ENCODE measurements around the gene MTMR11. TPM values are rescaled to one million over a fixed set of nuclear protein-coding genes. Genes with fewer than 3 reads are reported as not detected.
"Not testable (repeated sequence)": the region's sequence is repeated elsewhere in the genome, so short reads cannot be mapped to it uniquely, and the experiment has no call there.

MTMR11 gene
- total RNA-seq, 1 experiment from 2014 or later = 2.6 TPM

DNA sequence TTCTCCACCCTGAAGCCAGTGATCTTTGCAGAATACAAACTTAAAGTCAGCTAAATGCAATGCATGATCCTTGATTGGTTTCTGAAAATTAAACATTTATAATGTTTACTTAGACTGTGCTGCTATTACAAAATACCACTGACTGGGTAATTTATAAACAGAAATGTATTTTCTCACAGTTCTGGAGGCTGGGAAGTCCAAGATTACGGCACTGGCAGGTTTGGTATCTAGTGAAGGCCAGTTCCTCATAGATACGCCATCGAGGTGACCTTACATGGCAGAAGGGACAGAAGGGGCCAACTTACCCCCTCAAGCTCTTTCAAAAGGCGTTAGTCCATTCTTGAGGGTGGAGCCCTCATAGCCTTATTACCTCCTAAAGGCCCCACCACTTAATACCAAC, 40.1 kb downstream of the MTMR11 start:
- no peak for DNase-seq (ENCODE audit: low spot score)

DNA sequence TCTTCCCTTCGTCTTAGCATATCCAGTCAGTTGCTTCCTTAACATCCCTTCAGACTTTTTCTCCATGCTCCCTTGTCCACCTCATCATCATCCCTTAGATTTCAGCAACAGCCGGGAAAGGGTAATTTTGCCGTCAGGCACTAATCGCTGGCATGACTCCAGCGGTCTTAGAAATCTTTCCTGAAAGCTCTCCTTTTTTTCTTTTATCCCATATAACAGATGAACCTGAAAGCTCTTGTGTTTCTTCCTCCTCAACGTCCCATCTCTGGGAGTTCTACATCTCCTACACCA, 47.7 kb downstream of the MTMR11 start:
- DNase-seq (ENCODE audit: low spot score) = no peak

DNA sequence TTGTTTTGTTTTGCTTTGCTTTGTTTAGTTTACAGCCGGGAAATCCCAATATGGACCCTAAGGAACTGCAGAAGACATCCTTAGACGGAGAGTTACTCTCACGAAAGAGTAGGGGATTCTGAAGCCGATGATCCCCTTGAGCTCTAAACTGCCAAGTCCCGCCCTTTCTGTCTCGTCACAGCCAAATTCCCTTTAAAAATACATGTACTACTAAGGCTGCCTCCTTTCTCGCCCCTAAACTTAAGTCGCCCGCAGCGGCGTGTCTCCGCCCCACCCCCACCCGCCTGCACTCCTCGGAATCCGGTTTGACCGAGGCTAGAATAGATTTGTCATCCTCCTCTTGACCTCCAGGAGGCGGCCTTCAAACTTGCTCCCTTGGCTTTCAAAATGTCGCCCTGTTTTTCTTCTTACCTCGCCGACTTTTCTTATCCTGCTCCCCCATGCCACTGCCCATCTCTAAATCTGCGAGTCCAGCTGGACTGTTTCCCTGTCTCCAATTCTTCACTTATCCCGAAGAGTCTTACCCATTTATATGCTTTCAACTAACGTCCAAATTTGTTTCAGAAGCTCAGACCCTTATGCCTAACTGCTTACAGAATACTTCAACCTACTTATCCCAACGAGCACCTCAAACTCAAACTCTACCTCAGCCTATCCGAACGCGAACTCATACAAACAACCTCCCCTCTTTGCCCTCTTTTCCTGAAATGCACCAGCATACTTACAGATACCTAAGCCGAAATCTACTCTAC, 48.3 kb downstream of the MTMR11 start:
- DNase-seq (ENCODE audit: low spot score) = peak; percentile 89

DNA sequence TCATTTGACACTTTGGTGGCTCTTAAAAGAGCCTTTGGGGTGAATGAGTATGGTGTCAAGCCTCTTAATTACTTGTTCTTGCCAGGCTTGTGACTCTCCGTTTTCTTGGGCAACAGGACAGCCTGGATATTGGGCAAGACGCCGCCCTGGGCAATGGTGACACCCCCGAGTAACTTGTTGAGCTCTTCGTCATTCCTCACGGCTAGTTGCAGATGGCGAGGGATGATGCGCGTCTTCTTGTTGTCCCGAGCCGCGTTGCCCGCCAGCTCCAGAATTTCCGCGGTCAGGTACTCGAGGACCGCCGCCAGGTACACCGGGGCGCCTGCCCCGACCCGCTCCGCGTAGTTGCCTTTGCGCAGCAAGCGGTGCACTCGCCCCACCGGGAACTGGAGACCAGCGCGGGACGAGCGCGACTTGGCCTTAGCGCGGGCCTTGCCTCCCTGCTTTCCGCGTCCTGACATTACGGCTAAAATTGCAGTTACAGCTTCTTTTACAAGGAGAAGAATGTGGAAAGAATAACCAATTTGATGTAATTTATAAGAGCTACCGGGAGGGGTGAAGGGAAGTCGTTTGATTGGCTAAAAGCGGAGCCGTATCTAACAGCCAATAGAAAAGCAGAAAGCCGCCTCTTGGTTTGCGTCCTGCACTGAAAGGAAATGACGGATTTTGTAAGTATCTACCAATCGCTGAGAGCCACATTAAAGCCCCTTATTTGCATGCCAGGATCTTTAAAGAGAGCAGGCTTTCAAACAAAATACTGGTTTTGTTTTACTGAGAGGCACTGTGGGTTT, 49.0 kb downstream of the MTMR11 start:
- peak; percentile 98 for DNase-seq (ENCODE audit: low spot score)

DNA sequence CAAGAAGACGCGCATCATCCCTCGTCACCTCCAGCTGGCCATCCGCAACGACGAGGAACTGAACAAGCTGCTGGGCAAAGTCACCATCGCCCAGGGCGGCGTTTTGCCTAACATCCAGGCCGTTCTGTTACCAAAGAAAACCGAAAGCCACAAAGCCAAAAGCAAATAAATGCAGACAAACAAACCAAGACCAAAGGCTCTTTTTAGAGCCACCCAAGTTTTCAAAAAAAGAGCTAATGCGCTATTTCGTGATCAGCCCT, 49.6 kb downstream of the MTMR11 start:
- not testable (repeated sequence) for DNase-seq (ENCODE audit: low spot score)

DNA sequence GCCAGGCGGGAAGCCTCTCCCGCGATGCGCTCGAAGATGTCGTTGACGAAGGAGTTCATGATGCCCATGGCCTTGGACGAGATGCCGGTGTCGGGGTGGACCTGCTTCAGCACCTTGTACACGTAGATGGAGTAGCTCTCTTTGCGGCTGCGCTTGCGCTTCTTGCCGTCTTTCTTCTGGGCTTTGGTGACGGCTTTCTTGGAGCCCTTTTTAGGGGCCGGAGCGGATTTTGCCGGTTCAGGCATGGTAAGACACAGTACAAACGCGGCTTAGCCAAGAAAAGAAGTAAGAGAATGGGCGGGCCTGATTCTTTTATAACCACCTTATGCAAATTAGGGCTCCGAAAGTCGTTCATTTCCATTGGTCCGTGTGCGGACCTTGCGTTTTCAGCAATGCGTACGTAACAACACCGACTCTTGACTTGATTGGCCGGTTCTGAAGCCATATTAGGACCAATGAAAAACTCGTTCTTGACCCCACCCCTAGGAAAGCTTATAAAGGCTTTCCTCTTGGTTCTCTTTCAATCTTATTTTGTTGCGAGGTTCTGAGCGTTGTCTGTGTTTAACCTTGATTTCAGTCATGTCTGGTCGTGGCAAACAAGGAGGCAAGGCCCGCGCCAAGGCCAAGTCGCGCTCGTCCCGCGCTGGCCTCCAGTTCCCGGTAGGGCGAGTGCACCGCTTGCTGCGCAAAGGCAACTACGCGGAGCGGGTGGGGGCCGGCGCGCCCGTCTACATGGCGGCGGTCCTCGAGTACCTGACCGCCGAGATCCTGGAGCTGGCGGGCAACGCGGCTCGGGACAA, 50.1 kb downstream of the MTMR11 start:
- peak; percentile 99 for DNase-seq (ENCODE audit: low spot score)

DNA sequence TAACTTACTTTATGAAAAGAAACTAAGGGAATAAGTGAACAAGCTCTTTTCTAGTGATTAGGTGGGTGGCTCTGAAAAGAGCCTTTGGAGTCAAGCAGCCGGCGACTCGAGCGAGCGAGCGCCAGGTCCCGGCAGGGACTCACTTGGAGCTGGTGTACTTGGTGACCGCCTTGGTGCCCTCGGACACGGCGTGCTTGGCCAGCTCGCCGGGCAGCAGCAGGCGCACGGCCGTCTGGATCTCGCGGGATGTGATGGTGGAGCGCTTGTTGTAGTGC, 50.6 kb downstream of the MTMR11 start:
- DNase-seq (ENCODE audit: low spot score) = not testable (repeated sequence)

DNA sequence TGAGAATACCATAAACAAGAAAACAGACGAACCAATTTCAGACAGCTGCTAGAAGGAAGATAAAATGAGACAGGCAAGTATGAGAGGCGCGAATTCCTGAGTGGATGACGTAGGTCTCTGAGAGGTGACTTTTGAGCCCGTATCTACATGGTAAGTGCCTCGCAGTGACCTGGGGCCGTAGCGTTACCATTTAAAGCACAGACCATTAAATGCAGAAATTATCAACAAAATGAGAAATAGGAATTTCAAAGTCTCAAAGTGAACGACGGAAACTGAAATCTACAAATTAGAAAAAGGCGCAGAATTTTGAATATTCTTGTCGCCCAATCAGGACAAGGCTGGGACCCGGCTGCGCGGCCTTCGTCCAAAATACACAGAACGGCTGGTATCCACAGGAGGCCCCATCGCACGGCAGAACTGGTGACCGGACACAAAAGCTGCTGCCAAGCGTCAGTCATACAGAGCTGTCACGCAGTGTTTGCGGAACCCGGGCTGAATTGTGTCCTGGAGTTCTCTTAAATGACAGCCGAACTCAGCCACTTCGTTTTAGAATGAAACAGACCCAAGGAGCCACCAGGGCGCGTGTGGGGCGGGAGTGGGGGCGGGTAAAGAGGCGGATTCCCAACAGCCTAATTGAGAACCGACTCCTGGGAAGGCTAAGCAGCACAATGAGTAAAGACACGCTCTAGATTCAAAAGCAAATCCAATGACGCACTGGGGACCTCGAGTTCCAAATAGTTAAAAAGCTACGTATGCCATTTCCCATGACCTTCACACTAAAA, 51.1 kb downstream of the MTMR11 start:
- DNase-seq (ENCODE audit: low spot score) = peak; percentile 80

DNA sequence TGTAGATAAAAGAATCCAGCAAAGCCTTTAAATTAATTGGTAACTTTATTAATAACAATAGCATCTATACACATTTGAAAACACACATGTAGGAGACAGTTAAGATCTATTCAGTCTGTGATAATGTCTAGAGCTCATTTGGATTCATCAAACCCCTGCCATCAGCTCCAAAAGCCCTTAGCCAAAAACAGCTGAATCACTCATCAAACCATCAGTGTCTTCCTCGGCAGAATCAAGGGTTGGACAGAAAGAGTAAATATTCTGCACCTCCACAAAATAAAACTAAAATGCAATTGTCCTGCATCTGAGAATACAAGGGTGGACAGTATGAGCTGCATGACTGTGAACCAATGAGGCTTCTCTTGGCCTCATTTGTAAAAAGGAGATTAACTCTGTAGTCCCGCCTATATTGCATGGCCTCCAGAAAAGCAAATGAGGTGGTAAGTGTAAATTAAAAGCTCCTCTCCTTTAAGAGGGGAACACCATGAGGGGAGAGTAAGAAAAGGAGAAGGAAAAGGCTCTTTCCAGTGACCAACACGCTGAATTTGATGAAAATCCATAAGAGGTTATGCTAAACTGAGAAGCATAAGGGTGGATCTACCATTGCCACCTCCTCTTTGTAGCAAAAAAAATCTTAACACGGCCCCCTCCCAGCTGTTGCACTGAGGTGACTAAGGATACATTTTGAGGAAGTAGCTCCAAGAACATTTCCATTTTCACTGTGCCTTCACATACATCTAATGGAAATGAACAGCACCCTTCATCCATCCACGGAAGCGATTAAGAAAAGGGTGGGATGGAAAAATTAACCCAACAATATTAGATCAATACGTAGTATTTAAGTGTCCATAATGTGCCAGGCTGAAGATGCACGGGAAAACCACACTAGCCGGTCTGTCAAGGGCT, 52.0 kb downstream of the MTMR11 start:
- peak; percentile 37 for DNase-seq (ENCODE audit: low spot score)

DNA sequence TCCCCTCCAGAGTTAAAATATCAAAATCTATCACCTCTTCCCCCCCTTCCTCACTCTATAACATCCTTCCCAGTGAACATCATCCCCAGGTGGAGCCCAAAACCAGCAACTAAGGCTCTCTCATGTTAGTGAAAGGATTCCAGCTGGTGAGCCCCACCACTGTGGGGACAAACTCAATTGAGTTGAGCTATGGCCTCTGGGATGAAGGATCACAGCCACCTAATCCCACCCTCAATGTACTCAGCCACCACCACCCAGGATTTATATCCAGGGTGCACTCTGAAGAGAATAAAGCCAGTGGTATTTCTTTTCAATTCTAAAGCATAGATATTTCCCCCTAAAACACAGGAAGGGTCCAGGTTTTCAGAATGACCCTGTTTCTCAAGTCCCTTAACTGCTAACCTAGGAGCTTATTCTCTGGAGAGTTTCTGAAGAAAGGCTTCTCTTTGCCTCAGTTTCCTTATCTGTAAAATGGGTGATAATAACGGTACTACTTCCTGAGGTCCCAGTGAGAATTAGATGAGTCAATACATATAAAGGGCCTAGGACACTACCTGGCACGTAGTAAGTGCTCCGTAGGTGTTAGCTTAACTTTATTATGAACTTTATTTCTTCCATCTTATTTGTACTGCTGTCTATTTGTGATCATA, 53.0 kb downstream of the MTMR11 start:
- DNase-seq (ENCODE audit: low spot score) = no peak

DNA sequence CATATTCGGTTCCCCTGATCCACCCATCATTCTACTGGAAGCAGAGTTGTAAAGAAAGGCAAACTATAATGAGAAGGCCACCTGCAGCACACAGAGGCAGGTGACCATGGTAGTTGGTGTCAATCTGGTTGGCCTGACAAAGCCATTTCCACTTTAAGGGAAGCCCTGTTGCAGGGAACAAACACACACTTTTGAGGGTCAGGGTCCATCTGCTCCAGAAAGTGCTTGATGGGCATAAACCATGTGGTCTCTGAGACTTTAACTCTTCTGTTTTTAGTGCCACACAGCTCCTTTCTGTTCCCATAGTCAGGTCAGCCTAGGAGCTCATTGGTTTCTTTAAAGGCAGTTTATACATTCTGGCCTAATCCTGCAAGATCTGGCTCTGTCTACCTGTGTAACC, 54.8 kb downstream of the MTMR11 start:
- no peak for DNase-seq (ENCODE audit: low spot score)

DNA sequence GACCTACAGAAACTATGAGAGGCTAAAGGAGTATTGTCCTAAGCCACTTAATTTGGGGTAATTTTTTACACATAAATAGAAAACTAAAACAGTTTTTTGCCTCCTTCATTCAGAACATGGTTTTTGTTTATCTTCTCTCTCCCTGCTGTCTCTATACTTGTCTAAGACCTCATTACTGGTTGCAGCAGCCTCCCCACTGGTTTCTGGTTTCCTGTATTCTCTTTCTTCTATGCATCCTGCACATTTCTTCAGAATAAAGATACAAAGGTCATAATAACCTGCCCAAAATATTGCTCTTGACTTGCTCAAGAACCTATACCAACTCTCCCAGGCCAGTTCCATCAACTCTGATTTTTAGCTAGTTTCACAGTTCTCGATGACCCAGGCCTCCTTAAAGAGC, 57.1 kb downstream of the MTMR11 start:
- no peak for DNase-seq (ENCODE audit: low spot score)

Other genes with a start within 250 kb of the MTMR11 start
- not detected in 2 replicates for gene FCGR1A, start 154.2 kb downstream of the MTMR11 start, total RNA-seq (2014; rRNA removed; shearing (Covaris generic))
- gene BOLA1, start 37.3 kb downstream of the MTMR11 start, total RNA-seq (2014; rRNA removed; shearing (Covaris generic)) = 2.9 and 3.0 TPM in 2 replicates
- gene SV2A, start 19.0 kb downstream of the MTMR11 start, total RNA-seq (2014; rRNA removed; shearing (Covaris generic)) = 16.4 and 18.1 TPM in 2 replicates
- 19.2 and 38.0 TPM in 2 replicates for gene SF3B4, start 9.1 kb downstream of the MTMR11 start, total RNA-seq (2014; rRNA removed; shearing (Covaris generic))
- gene OTUD7B, start 73.8 kb upstream of the MTMR11 start, total RNA-seq (2014; rRNA removed; shearing (Covaris generic)) = 4.2 and 5.4 TPM in 2 replicates
- gene VPS45, start 130.9 kb upstream of the MTMR11 start, total RNA-seq (2014; rRNA removed; shearing (Covaris generic)) = 30.0 and 35.1 TPM in 2 replicates
- 24.9 and 25.9 TPM in 2 replicates for gene PLEKHO1, start 213.0 kb upstream of the MTMR11 start, total RNA-seq (2014; rRNA removed; shearing (Covaris generic))

All from H4 (cell line).